Body of pancreas (tissue), 4 donors: Measurements from ENCODE around the gene BCL11B.

Experiments used
- CTCF ChIP-seq, 7 experiments: fragments of 450-650 bp in 4 of 7; fragments of 200-600 bp in 3 of 7; sonication (generic) in 3 of 7; IDR thresholded peaks; one replicate each; pipeline ENCODE4 v1.5.1; 2016 to 2019; ENCODE audit warnings: antibody characterized with exemption in 7 of 7
- POLR2A ChIP-seq, 3 donors: fragments of 450-650 bp; IDR thresholded peaks; one replicate each; pipeline ENCODE4 v1.6.1; 2016; ENCODE audit warnings: antibody characterized with exemption in 3 of 3, mild to moderate bottlenecking in 2 of 3

GRCh38 chr14:99164712-99165111 is 107.3 kb downstream of the BCL11B start:
- TF ChIP-seq CTCF (IDR thresholded peaks at IDR 0.05) = no peak
- TF ChIP-seq POLR2A (IDR thresholded peaks at IDR 0.05) = no peak
